ENCODE measurements around the gene CAMK2G.

Gene CAMK2G

DNA sequence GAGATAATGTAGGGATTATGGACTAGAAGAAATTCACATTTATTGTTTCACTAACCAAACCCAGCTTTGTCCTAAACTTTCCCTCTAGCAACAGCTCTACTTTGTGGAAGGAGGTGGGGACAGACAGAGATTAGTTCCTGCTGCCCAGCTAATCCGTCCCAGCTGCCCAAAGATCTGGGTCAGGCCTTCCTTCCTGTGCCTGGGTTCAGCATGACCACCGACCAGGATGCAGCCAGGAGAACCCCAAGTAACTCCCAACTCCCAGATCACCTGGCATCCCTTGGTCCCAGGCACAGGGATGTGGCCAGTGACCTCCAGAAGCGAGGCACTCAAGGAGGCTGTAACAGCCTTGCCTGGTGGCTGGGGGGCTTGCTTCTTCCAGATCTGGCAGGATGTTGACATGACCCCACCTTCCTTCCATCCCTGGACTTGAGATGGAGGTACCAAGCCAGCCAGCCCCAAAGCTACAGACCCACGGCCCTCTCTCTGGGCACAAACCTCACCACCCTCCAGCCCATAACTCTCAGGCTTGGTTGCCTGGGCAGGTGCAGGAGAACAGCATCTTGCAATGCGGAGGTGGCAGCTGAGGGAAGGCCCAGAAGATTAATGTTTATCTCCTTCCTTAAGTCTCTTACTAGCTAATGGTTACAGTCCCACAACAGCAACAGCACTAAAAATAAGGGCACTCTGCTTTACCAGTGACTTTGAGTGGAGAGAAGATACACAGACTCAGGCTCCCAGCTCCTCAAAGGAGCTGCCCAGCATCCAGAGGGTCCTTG is 11.1 kb downstream of the CAMK2G start:
- no peak for DNase-seq (ENCODE audit: low read depth)

DNA sequence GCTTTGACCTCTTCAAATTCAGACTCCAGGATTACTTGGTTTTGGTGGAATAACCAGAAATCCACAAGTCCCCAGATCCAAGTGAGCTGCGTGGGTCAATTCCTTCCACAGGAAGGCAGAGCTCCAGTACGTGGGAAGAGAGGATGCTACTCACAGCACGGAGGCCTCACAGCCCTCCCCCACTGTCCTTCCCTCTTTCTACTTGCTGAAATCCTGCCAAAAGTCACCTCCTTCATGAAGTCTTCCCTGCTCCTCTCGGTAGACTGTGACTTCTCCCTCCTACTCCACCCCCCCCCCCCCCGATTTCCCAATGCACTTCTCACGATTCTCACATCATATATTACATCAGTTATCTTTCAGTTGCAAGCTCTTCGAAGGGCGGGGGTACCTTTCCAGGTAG is 12.3 kb downstream of the CAMK2G start:
- DNase-seq (ENCODE audit: low read depth) = no peak

DNA sequence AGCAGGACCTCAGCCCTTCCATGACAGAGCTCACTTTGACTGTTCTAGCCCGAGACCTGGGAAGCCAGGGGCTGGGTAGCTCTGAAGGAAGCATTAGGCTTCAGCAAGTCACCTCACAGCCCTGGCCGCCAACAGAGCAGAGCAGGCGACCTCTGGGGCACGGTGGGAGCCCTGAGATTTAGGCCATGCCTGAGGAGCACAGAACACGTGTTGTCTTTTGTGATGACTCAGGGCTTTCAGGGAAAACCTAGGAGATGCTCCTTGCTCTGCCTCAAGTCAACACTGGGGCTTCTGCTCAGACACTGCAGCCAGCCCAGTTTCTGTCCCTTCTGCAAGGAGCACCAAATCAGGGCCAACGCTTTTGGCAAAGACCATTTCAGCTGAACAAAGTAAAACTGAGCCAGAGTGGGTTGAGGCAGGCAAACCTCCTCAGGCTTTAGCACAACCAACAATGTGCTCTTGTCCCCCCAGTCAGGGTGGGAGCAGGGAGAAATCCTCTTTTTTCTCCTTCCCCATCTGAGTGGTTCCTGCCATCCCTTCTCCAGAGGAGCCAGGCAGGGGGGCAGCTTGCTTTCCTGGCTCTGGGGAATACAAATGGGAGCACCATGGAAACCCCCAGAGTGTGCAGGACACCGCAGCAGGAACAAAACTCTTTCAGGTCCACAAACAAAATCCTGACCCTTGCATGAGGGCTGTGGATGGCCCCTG is 14.4 kb downstream of the CAMK2G start:
- no peak for DNase-seq (ENCODE audit: low read depth)

DNA sequence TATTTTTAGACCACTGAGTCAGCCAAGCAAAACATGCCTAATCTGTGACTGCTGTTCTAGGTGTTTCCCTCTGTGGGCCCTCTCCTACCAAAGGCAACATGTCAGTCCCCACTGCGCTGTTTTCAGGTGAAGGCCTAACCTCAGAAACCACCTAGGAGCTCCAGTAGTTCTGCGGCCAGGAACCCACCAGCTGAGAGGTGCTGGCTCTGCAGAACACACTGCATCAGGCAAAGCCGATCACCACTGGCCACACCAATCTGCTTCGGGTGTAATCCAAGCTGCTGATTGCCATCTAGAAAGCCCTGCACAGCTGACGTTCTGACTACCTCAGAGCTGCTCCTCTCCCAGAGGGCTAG is 14.9 kb downstream of the CAMK2G start:
- no peak for DNase-seq (ENCODE audit: low read depth)

DNA sequence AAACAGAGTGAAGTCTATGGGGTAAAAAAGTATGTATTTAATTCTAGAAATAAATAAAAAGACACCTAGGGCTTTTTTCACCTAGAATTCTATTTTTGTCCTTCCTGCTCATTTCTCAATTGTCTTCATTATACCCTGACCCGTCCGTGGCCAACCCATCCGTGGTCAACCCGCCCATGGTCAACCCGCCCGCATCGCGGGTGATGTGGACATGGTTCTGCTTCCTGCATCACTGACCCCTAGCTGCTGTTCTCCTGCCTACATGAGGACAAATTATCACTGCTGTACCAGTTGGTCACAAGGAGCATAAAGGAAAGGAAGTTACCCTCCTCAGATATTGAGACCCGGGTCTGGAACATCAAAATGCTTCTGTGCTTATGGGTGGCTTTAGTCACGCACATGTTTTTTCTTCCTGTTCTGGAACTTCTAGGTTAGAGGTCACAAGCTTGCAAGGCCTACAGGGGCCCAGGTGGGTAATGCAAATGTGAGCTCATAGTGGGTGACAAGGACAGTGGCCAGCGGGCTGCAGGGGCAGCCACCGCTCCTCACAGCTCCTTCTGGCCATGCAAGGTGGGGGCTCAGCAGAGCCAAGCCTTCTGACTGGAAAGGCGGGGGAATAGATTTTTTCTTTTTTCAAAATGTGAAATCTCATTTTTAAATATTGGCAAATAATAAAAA is 15.5 kb downstream of the CAMK2G start:
- DNase-seq (ENCODE audit: low read depth) = no peak

DNA sequence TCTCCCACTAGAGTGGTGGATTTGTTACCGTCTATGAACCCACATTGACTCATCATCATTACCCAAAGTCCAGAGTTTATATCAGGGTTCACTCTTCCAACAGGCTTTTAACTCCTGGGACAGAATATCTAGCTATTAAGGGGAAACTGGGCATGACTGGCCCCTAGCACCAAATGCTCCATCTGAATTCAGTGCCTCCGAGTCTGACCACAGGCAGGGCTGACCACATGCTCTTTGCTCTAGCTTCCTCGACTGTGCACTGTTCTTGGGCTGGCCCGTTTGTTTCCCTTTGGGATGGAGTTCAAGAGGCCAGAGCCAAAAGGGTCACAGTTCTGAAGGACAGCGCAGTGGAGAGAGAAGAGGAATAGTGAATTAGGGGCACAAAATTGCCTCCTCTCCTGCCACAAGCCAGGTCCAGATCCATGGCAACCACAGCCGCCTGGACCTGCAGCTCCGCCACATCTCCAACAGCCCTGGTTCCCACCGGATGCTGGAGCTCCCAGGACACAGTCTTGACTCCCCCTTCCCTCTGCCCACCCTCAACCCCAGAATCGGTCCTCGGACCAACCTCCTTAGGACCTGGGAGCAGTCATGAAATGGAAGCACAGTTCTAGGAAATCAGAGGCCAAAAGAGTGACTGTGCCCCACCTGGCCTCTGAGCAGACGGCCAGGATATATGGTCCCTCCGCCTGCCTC is 16.2 kb downstream of the CAMK2G start:
- DNase-seq (ENCODE audit: low read depth) = no peak

DNA sequence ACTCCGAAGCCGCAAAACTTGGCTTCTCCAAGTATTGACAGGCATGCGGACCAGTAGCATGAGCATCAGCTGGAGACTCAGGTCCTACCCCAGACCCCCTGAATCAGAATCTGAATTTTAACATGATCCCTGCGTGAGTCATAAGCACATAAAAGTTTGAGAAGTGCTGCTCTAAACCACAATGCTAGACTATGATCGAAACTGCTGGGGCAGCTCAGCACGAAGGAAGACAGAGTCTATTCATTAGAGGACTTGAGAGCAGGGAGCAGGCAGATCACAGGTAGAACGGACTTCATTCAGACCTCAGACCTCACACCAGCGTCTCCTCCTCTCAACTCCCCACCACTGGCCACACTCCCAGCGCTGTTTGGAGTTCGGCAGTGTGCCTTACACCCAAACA is 16.9 kb downstream of the CAMK2G start:
- no peak for DNase-seq (ENCODE audit: low read depth)

DNA sequence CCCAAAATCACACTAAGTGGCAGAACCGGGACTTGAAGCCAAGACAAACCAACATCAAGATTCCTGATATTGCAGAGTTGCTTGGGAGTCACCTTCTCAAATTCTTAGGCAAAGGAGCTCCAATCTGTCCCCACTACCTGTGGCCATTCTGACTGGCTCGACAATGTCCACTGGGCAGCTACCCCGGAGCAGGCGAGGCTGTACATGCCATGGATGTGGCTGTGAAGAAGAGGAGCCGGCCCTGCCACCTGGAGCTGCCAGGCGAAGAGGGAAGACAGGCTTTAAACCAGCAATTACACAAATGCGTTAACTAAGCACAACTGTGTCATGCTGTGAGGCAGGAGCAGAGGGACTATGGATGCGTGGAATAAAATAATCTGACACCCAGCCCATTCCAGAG is 18.1 kb downstream of the CAMK2G start:
- no peak for DNase-seq (ENCODE audit: low read depth)

DNA sequence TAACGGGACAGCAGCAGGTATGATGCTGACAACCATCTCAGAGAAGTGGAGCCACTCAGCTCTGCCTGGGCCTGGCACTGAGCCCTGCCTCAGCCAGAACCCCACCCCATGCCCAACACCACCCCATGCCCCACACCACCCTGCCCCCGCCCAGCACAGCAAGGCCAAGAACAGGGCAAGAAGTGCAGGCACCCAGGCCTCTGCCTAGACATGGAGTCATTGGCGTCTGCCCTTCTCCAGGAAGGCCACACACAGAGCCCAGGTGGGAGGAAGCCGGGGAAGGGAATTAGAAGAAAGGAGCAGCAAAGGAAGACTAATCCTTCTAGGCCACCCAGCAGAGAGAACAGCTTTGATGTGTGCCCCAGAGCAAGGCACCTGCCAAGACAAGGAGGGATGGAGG is 18.9 kb downstream of the CAMK2G start:
- no peak for DNase-seq (ENCODE audit: low read depth)

DNA sequence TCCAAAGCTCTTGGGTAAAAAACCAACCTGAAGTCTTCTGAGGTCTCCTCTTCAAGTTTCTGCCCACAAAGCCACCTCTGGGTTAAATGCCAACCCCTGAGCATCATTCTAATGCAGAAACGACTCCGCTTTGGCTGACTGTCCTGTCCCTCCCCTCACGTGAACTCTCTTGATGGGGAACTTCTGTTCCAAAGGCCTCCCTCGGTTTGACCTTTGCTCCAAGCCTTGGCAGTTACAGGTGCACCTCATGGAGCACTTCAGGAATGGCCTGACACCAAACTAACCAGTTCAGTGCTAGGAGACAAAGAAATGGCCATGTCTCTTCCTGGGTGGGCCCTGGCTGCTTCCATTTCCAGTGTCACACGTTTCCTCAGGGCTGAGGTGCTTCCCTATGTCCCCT is 20.0 kb downstream of the CAMK2G start:
- DNase-seq (ENCODE audit: low read depth) = no peak

DNA sequence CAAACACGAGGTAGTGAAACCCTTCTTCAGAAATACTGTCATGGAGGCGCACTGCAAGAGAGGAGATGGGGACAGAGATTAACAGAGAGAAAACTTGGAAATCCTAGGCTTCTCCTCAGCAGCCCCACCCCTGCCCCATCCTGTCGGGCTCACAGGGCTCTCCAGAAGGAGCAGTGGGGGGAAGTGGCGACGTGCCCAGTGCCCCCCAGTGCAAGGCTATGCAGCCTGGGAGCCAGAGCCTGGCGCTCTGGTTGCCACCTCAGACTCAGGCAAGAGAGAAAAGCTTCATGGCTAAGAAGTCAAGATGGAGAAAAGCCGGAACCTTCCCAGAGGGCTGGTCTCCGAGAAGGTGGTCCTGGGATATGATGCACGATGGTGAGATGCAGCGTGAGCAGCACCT is 21.2 kb downstream of the CAMK2G start:
- no peak for DNase-seq (ENCODE audit: low read depth)

DNA sequence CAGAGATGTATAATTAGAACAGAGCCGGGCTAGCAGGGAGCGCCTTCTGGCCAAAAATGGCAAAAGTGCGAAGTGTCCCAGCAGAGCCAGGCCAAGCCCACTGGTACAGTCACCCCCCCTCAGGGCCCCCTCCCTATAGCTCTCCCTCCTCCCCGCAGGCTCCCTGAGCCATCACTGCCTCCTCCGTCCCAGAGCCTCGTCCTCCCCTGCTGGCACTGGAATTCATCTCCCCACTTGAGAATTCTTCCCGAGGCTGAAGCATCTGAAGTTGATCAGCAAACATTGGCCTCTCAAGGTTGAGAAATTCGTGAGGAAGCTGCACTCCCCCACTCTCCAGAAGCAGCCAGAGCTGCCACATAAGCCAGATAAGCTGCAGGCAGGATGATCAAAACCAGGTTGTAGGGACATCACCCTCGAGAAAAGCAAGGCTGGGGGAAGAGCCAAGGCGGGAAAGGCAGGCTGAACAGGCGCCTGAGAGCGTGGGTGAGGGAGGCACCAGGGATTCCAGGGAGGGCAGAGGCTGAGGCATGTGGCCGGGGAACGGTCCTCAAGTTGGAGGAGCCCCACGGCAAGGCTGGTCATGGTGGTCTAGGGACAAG is 23.4 kb downstream of the CAMK2G start:
- DNase-seq (ENCODE audit: low read depth) = no peak

DNA sequence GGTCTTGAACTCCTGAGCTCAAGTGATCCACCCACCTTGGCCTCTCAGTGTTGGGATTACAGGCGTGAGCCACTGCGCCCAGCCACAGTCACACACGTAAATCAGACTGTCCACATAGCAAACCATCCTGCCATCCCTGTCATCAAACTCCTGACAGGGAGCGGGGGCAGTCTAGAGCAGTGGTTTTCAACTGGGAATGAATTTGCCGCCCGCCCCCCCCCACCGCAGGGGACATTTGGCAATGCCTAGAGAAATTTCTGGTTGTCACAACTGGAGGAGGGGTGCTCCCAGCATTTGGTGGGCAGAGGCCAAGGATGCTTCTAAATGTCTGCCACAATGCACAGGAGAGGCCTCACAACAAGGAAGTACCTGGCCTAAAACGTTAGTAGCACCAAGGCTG is 24.1 kb downstream of the CAMK2G start:
- DNase-seq (ENCODE audit: low read depth) = no peak

DNA sequence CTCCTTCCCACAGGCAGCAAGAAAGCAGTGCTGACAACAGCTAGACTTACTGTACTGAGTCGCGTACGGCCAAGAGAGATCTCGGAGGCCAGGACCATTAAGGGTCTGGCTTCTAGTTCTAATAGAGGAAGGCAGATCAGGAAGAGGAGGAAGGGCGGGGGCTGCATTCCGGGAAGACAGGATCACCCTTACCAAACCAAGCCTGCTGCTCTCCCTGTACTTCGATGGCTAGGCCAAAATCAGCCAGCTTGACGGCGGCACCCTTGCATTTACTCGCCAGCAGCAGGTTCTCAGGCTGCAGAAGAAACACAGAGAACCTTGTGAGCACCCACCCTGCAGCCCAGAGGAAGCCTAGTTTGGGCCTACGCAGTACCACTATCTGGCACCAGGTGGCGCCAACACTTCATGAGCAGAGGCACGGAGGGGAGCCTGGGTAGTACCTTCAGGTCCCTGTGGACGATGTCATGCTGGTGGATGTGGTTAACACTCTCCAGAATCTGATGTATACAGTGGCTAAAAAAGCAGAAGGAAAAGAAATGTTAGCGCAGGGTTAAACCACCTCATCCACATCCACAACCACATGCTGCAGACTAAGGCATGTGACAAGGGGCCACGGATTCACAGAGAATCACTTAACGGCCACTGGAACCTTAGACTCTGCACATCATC is 25.4 kb downstream of the CAMK2G start:
- peak; percentile 15 for DNase-seq (ENCODE audit: low read depth)

DNA sequence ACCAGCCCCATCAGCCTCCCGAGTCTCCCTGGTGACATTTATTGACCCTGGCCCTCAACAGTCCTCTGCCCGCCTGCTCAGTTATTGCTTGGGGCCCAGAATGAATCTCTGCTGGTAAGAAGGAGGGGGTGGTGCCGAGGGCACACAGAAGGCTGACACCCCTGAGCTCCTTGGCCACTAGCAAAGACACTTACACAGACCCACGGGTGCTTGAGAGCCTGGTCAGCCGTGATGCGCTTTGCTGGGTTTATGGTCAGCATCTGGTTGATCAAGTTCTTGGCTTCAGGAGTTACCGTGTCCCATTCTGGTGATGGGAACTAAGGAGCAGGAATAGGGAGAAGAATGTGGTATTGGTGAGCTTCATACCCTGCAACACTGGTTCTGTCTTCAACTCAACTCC is 27.3 kb downstream of the CAMK2G start:
- no peak for DNase-seq (ENCODE audit: low read depth)

DNA sequence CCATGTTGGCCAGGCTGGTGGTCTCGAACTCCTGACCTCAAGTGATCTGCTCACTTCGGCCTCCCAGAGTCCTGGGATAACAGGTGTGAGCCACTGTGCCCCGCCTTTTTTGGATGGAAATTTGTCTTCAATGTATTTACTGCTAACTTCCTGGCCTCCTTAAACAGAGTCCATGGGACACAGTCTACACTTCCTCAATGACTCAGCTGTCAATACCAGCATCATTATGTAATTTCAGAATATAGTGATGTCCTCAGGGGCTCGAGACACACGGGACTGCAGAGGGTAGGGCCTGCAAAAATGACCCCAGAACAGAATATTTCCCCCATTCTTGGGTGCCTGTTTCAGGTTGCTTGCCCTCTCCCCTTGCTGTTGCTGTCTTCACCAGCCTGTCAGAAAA is 31.1 kb downstream of the CAMK2G start:
- DNase-seq (ENCODE audit: low read depth) = no peak

DNA sequence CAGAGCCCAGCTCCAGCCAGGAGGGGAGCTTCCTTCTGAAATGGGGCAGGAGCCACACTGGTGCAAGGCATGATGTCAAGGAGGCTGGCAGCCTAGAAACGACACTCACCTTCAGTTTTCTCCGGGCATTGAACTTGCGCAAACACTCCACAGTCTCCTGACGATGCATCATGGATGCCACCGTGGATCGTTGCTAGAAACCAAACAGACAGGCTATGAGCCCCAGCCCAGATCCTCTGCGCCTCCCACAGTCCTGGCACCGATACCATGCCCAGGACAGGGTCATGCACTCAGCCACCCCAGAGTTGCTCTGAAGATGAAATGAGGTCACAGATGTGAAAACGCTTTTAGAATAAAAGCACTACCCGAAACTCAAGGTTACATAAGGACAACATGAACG is 32.0 kb downstream of the CAMK2G start:
- no peak for DNase-seq (ENCODE audit: low read depth)

DNA sequence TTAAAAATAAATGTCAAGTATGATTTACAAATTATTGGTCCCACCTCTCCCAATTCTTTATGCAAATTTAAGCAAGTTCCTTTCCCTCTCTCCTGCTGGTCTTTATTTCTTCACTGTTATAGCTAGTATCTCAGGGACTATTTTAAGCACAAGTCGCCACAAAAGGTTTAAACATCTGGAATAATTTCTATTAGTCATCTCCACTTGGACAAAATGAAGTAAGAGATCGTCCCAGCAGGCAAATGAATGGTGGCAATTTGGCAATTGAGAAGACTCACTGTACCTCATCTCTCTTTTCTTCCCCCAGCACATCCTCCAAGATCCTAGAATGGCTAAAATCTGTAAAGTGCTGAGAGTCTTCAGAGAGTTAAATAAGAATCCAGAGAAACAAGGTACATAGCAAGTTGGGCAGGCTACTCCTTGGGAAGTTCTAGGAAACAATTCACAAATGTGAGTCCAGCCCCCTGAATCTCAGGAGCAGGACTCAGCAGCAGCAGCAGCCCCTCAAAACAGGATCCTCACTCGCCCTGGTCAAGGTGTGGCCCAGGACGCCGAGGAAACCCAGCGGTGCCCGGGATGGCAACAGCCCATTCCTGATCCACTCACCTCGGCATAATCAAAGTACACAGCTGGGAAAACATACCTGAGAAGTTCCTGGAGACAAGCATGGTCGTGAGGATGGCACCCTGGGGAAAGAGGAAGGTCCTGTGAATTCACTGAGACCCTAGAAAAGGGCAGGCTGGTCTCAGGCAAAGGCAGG is 32.6 kb downstream of the CAMK2G start:
- DNase-seq (ENCODE audit: low read depth) = no peak

DNA sequence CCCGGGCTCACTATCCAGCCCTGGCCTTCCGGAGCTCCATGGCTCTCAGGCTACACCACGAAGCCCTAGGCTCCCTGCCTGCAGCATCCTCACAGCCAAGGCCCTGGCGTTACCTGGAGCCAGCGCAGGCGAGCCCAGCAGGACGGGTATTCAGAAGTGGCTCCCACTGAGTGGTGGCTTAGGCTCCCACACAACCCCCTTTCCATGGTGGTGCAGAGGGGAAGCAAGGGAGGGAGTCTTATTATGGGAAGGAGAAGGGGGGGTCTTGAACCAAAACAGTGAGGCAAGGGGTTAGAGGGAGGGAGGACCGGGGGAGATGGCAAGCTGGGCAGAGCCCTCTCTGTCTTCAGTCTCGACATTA is 33.3 kb downstream of the CAMK2G start:
- no peak for DNase-seq (ENCODE audit: low read depth)

DNA sequence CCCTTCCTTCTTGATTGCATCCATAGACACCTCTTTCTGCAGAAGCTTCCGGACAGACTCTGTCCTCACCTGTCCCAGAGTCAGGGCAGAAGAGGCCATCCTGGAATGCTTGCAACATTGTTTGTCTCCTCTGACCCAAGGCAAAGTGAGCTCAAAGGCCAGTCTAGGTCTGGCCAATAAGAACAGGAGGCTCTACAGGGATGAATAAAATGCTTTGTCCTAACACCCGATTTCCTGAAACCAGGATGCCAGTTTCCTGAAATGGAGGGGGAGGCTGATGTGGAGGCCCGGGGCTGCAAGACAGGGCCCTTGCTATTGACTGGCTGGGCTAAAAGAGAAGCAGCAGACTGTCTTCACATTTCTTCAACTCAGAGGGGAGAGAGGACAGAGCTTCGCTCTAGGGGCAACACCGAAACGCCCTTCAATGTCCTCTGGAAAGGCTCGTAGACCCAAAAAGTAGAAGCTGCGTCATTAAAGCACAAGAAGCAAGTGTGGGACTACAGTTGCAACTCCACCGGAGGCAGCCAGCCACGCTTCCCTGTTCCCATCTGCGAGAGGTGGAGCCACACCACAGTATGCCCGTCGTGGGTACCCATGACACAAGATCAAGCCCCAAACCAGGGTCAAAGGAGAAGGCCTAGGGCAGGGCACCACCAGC is 33.8 kb downstream of the CAMK2G start:
- no peak for DNase-seq (ENCODE audit: low read depth)

DNA sequence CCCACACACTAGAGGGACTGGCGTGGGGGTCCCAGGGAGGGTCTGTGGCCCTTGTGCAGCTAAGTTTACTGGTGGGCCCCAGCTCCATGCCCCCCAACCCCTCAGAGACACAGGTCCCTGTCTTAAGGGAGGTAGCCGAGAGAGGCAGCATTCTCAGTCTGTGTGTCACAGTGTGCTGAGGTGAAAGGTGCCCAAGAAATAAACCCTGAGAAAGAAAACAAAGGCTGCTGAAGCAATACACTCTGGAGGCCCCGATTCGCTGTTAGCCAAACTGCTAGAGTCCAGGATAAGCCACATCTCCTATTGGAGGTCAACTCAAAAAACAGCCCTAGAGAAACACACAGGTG is 34.3 kb downstream of the CAMK2G start:
- DNase-seq (ENCODE audit: low read depth) = no peak
